Activated T-cell treated with anti-CD3 and anti-CD28 coated beads, Interleukin-2, amount 50 U/mL, for 4 hours (primary cell): ENCODE data around the gene TSLP. TPM values are rescaled to one million over a fixed set of nuclear protein-coding genes. Genes with fewer than 3 reads are reported as not detected.

Source experiments
- ATAC-seq, 2 donors: fragments of 200-7000 bp; cut with Tn5 transposase; one replicate each; pipeline ENCODE4 v1.10.0; 2021
- DNase-seq: peaks from one replicate; pipeline ENCODE4 v3.0.0-alpha.2; 2020
- H3K27me3 Mint-ChIP-seq: one replicate; pipeline ENCODE4 v1.8.0; 2021; ENCODE audit warnings: low read depth, mixed read lengths
- H3K36me3 Mint-ChIP-seq: one replicate; pipeline ENCODE4 v1.8.0; 2022; ENCODE audit warnings: mixed read lengths; ENCODE audit not compliant: insufficient read depth
- H3K4me1 Mint-ChIP-seq: one replicate; pipeline ENCODE4 v1.8.0; 2021; ENCODE audit warnings: low read depth, mixed read lengths
- H3K4me3 Mint-ChIP-seq: one replicate; pipeline ENCODE4 v1.8.0; 2021; ENCODE audit warnings: mild to moderate bottlenecking, moderate library complexity, mixed read lengths
- H3K9me3 Mint-ChIP-seq: one replicate; pipeline ENCODE4 v1.8.0; 2021; ENCODE audit warnings: mixed read lengths
- total RNA-seq, 3 donors: library from RNA; stranded (reverse); gene quantifications; one replicate each; pipeline ENCODE4 v1.2.1, GENCODE V29; 2021

TSLP gene
- total RNA-seq, 3 donors from 2014 or later: 0.20 to 0.30 (median 0.21) TPM

- ATAC-seq: no peak
Observed at GRCh38 chr5:111116550-111116949, 45.0 kb downstream of the TSLP start.

GRCh38 chr5:111117136-111117535, 45.6 kb downstream of the TSLP start:
- H3K27me3 Mint-ChIP-seq: no peaks in the 10 kb centered on the region
- H3K4me3 Mint-ChIP-seq: no peak overlapping the region
- peaks cover 2% of the 10 kb centered on the region for H3K4me1 Mint-ChIP-seq
- DNase-seq: no peak
- no peak for ATAC-seq
- H3K36me3 Mint-ChIP-seq: peaks cover 56% of the 10 kb centered on the region
- no peaks in the 10 kb centered on the region for H3K9me3 Mint-ChIP-seq

More at GRCh38 chr5:111116550-111116949, 45.0 kb downstream of the TSLP start:
- Mint-ChIP-seq H3K36me3 (peaks cover 54% of the 10 kb centered on the region), H3K9me3 (no peaks in the 10 kb centered on the region), H3K4me1 (peaks cover 2% of the 10 kb centered on the region), H3K4me3 (no peak overlapping the region), H3K27me3 (no peaks in the 10 kb centered on the region)
- DNase-seq: no peak

- Mint-ChIP-seq H3K27me3 (no peaks in the 10 kb centered on the region), H3K4me1 (peaks cover 2% of the 10 kb centered on the region), H3K4me3 (no peak overlapping the region), H3K36me3 (peaks cover 53% of the 10 kb centered on the region), H3K9me3 (no peaks in the 10 kb centered on the region)
- DNase-seq (no peak), ATAC-seq (no peak)
Observed at GRCh38 chr5:111119221-111119620, 47.7 kb downstream of the TSLP start.

- no peak for DNase-seq
- Mint-ChIP-seq H3K36me3 (peaks cover 51% of the 10 kb centered on the region), H3K9me3 (no peaks in the 10 kb centered on the region), H3K27me3 (no peaks in the 10 kb centered on the region), H3K4me3 (no peak overlapping the region), H3K4me1 (peaks cover 2% of the 10 kb centered on the region)
- peak; percentile 53 to 65 for ATAC-seq
Observed at GRCh38 chr5:111119856-111120255, 48.3 kb downstream of the TSLP start.

GRCh38 chr5:111120911-111121310, 49.4 kb downstream of the TSLP start:
- Mint-ChIP-seq H3K4me1 (peaks cover 2% of the 10 kb centered on the region), H3K9me3 (no peaks in the 10 kb centered on the region), H3K4me3 (no peak overlapping the region), H3K27me3 (no peaks in the 10 kb centered on the region), H3K36me3 (peaks cover 49% of the 10 kb centered on the region)
- no peak for ATAC-seq
- DNase-seq: no peak

- Mint-ChIP-seq H3K4me1 (peaks cover 2% of the 10 kb centered on the region), H3K4me3 (no peak overlapping the region), H3K9me3 (no peaks in the 10 kb centered on the region), H3K27me3 (no peaks in the 10 kb centered on the region), H3K36me3 (peaks cover 54% of the 10 kb centered on the region)
- ATAC-seq: no peak
- DNase-seq: no peak
Observed at GRCh38 chr5:111121926-111122325, 50.4 kb downstream of the TSLP start.

GRCh38 chr5:111122398-111122797, 50.9 kb downstream of the TSLP start:
- no peaks in the 10 kb centered on the region for H3K9me3 Mint-ChIP-seq
- DNase-seq (no peak), ATAC-seq (no peak)
- no peak overlapping the region for H3K4me3 Mint-ChIP-seq
- H3K4me1 Mint-ChIP-seq: peaks cover 2% of the 10 kb centered on the region
- H3K27me3 Mint-ChIP-seq: no peaks in the 10 kb centered on the region
- H3K36me3 Mint-ChIP-seq: peaks cover 53% of the 10 kb centered on the region

- peaks cover 51% of the 10 kb centered on the region for H3K36me3 Mint-ChIP-seq
- ATAC-seq: peak in 1 of 2 donors; percentile 51
- DNase-seq: no peak
- no peaks in the 10 kb centered on the region for H3K9me3 Mint-ChIP-seq
- H3K4me1 Mint-ChIP-seq: peaks cover 2% of the 10 kb centered on the region
- H3K4me3 Mint-ChIP-seq: no peak overlapping the region
- H3K27me3 Mint-ChIP-seq: no peaks in the 10 kb centered on the region
Observed at GRCh38 chr5:111124793-111125192, 53.3 kb downstream of the TSLP start.

GRCh38 chr5:111126896-111127295, 55.4 kb downstream of the TSLP start:
- no peak for DNase-seq
- H3K27me3 Mint-ChIP-seq: no peaks in the 10 kb centered on the region

More at GRCh38 chr5:111126896-111127295, 55.4 kb downstream of the TSLP start:
- no peak overlapping the region for H3K4me3 Mint-ChIP-seq
- ATAC-seq: no peak
- no peaks in the 10 kb centered on the region for H3K9me3 Mint-ChIP-seq
- no peaks in the 10 kb centered on the region for H3K4me1 Mint-ChIP-seq
- H3K36me3 Mint-ChIP-seq: peaks cover 41% of the 10 kb centered on the region

Other genes starting within 250 kb of the TSLP start
- gene WDR36, start 20.6 kb downstream of the TSLP start, total RNA-seq: 10 to 100 TPM; 90.0 to 98.2 (median 92.1) TPM
- gene CAMK4, start 152.7 kb downstream of the TSLP start, total RNA-seq: 10 to 100 TPM; 35.5 to 49.5 (median 36.9) TPM